C4-2B (cell line): Measurements from ENCODE around the gene HDAC1.

ENCODE experiments used
- H3K27ac ChIP-seq: fragments of 450-650 bp; 2 replicates; pipeline ENCODE4 v1.5.1; 2017
- CTCF ChIP-seq: fragments of 450-650 bp; conservative IDR thresholded peaks from 2 replicates; pipeline ENCODE4 v1.5.1; 2017; ENCODE audit warnings: mild to moderate bottlenecking
- ZFX ChIP-seq: fragments of 450-650 bp; IDR thresholded peaks from 2 replicates; pipeline ENCODE4 v1.6.1; 2017

HDAC1 gene

GRCh38 chr1:32342704-32343103 lies 50.8 kb downstream of the HDAC1 start:
- no peak overlapping the region for H3K27ac ChIP-seq
- no peak for TF ChIP-seq ZFX
- no peak for TF ChIP-seq CTCF

GRCh38 chr1:32345289-32345827 lies 53.5 kb downstream of the HDAC1 start:
- no peak for TF ChIP-seq ZFX
- no peak for TF ChIP-seq CTCF
- no peak overlapping the region for H3K27ac ChIP-seq

- no peak overlapping the region for H3K27ac ChIP-seq
- TF ChIP-seq ZFX: no peak
- TF ChIP-seq CTCF: no peak
These were observed 54.8 kb downstream of the HDAC1 start for GRCh38 chr1:32346532-32347157.

GRCh38 chr1:32349211-32349708 lies 57.4 kb downstream of the HDAC1 start:
- TF ChIP-seq CTCF: no peak
- TF ChIP-seq ZFX: no peak
- no peak overlapping the region for H3K27ac ChIP-seq

- peak; percentile 27; the same call in 1 of the 2 replicates for TF ChIP-seq ZFX
- no peak for TF ChIP-seq CTCF
- peak overlapping the region; percentile 87 for H3K27ac ChIP-seq
These were observed 59.0 kb downstream of the HDAC1 start for GRCh38 chr1:32350785-32351398.

GRCh38 chr1:32351399-32352238 lies 59.7 kb downstream of the HDAC1 start:
- H3K27ac ChIP-seq: peak overlapping the region; percentile 87
- no peak; the same call in 1 of the 2 replicates for TF ChIP-seq CTCF
- peak; percentile 86 for TF ChIP-seq ZFX
